SU-DHL-6 (cell line): ENCODE results near the gene PRRC2B.

Experiments used
- H2AFZ ChIP-seq: fragments of 200-600 bp; sonication (generic); 2 replicates; pipeline ENCODE4 v1.6.1; 2014; ENCODE audit warnings: low read depth, mild to moderate bottlenecking, moderate library complexity, mixed read lengths, antibody characterized with exemption, low read length; ENCODE audit not compliant: severe bottlenecking
- H3F3A ChIP-seq: fragments of 200-600 bp; shearing (Covaris generic); 2 replicates; pipeline ENCODE4 v1.6.0; 2016; ENCODE audit warnings: antibody characterized with exemption, mild to moderate bottlenecking; ENCODE audit not compliant: insufficient read depth
- H3K27ac ChIP-seq: fragments of 200-600 bp; sonication (generic); 2 replicates; pipeline ENCODE4 v1.5.1; 2016; ENCODE audit warnings: low read depth, mild to moderate bottlenecking, low read length, moderate library complexity, mixed read lengths
- H3K27me3 ChIP-seq: fragments of 200-600 bp; sonication (generic), shearing (Covaris generic); 2 replicates; pipeline ENCODE4 v1.6.0; 2014; ENCODE audit warnings: mild to moderate bottlenecking, low read length
- H3K36me3 ChIP-seq: fragments of 200-600 bp; sonication (generic); 2 replicates; pipeline ENCODE4 v1.6.1; 2014; ENCODE audit warnings: mild to moderate bottlenecking, low read length, mixed read lengths
- H3K4me2 ChIP-seq: fragments of 300-600, 200-600 bp; shearing (Covaris generic), sonication (generic); 2 replicates; pipeline ENCODE4 v1.6.0; 2014; ENCODE audit warnings: low read length, low read depth, mild to moderate bottlenecking; ENCODE audit not compliant: poor library complexity, severe bottlenecking
- H3K4me3 ChIP-seq: fragments of 200-600 bp; sonication (generic); 2 replicates; pipeline ENCODE4 v1.5.1; 2014; ENCODE audit warnings: antibody characterized with exemption, low read length, mild to moderate bottlenecking, mixed read lengths; ENCODE audit not compliant: insufficient read depth, poor library complexity, severe bottlenecking
- H3K79me2 ChIP-seq: fragments of 200-600 bp; sonication (generic); 2 replicates; pipeline ENCODE4 v1.6.1; 2014; ENCODE audit warnings: mild to moderate bottlenecking, low read length, moderate library complexity; ENCODE audit not compliant: insufficient read depth
- H3K9ac ChIP-seq: fragments of 200-600 bp; sonication (generic); 2 replicates; pipeline ENCODE4 v1.7.0; 2014; ENCODE audit warnings: mild to moderate bottlenecking, low read length
- H3K9me2 ChIP-seq: fragments of 200-600 bp; sonication (generic); replicated peaks from 2 replicates; pipeline ENCODE4 v1.6.1; 2014; ENCODE audit warnings: low read length; ENCODE audit not compliant: insufficient read depth
- H3K9me3 ChIP-seq: fragments of 200-600 bp; sonication (generic); 2 replicates; pipeline ENCODE4 v1.6.1; 2014; ENCODE audit warnings: low read length, mixed read lengths; ENCODE audit not compliant: insufficient read depth
- H4K20me1 ChIP-seq: fragments of 200-600 bp; sonication (generic); 2 replicates; pipeline ENCODE4 v1.6.1; 2014; ENCODE audit warnings: low read depth, mild to moderate bottlenecking, antibody characterized with exemption, low read length, moderate library complexity, mixed read lengths
- EZH2phosphoT487 ChIP-seq: fragments of 200-600 bp; sonication (generic), shearing (Covaris generic); conservative IDR thresholded peaks from 2 replicates; pipeline ENCODE4 v1.6.1; 2018; ENCODE audit warnings: mild to moderate bottlenecking, antibody characterized with exemption, low read length, moderate library complexity, mixed read lengths
- TF ChIP-seq, protein P1 (sequence below): fragments of 200-600 bp; sonication (generic); IDR thresholded peaks from one replicate; pipeline ENCODE4 v1.5.1; 2017; ENCODE audit warnings: antibody characterized with exemption, mild to moderate bottlenecking, low read length, moderate library complexity; ENCODE audit not compliant: insufficient read depth, poor library complexity, severe bottlenecking

Gene PRRC2B

DNA sequence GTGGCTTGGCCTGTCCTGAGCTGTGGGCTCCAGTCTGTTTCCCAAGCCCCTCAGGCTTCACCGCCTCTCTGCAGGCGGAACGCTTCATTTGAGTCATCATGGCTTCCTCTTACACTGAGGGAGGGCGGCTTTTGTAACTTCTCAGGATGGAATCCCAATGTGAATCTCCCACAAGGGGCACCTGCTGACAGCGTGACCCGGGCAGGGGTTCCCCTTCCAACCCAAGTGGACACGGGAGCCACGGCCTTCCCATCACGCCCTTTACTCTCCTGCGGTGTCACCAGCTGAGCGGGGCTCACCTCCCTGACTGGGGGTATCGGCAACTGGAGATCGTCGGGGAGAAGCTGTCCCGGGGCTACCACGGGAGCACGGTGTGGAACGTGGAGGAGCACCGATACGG, 124.7 kb downstream of the PRRC2B start:
- Histone ChIP-seq H3K9me3 (no peaks in the 10 kb centered on the region), H3K4me3 (no peak overlapping the region), H4K20me1 (no peaks in the 10 kb centered on the region), H3K36me3 (peaks cover 6% of the 10 kb centered on the region), H3K9ac (no peak overlapping the region), H3K9me2 (no peaks in the 10 kb centered on the region), H3K4me2 (no peak overlapping the region), H3K79me2 (no peaks in the 10 kb centered on the region), H3K27me3 (no peaks in the 10 kb centered on the region), H3K27ac (no peak overlapping the region), H2AFZ (no peak overlapping the region), H3F3A (0 out of 2 replicates have a peak, but pooled peaks cover 6% of the 10 kb centered on the region)
- TF ChIP-seq, protein P1, sequence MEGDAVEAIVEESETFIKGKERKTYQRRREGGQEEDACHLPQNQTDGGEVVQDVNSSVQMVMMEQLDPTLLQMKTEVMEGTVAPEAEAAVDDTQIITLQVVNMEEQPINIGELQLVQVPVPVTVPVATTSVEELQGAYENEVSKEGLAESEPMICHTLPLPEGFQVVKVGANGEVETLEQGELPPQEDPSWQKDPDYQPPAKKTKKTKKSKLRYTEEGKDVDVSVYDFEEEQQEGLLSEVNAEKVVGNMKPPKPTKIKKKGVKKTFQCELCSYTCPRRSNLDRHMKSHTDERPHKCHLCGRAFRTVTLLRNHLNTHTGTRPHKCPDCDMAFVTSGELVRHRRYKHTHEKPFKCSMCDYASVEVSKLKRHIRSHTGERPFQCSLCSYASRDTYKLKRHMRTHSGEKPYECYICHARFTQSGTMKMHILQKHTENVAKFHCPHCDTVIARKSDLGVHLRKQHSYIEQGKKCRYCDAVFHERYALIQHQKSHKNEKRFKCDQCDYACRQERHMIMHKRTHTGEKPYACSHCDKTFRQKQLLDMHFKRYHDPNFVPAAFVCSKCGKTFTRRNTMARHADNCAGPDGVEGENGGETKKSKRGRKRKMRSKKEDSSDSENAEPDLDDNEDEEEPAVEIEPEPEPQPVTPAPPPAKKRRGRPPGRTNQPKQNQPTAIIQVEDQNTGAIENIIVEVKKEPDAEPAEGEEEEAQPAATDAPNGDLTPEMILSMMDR: no peak
- TF ChIP-seq EZH2phosphoT487: no peak

DNA sequence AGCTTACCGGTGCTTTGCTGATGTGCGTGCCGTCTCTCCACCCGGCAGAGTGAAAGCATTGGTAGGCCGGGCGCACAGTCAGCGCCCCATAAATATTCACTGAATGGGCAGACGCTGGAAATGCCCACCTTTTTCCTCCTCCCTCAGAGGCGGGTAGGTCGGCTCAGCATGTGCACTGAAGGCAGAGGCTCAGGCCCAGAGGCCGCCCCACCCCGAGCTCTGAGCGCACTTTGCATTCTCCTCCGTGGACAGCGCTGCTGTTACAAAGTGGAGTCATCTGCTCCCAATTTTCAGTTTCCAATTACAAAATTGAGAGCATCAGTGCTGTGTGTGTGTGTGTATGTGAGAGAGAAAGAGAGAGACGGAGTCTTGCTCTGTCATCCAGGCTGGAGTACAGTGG, 126.6 kb downstream of the PRRC2B start:
- Histone ChIP-seq H3K9ac (no peak overlapping the region), H3K9me3 (no peaks in the 10 kb centered on the region)

DNA sequence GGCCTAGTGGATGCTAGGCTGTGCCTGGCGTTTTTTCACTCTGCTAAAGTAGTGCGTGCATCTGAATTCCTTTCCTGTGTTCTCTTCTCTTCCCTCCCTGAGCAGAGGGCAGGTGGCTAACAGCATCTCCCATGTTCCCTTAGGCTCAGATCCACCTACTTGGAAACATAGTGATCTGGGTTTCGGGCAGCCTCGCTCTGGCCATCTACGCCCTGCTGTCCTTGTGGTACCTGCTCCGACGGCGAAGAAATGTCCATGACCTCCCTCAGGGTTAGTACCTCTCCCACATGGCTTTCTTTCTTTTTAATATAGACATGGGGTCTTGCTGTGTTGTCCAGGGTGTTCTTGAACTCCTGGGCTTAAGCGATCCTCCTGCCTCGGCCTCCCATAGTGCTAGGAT, 127.3 kb downstream of the PRRC2B start:
- Histone ChIP-seq H3K79me2 (no peaks in the 10 kb centered on the region), H3F3A (0 out of 2 replicates have a peak, but pooled peaks cover 4% of the 10 kb centered on the region), H3K27me3 (no peaks in the 10 kb centered on the region), H3K9me3 (no peaks in the 10 kb centered on the region), H3K27ac (no peak overlapping the region), H2AFZ (no peak overlapping the region), H3K4me2 (no peak overlapping the region), H3K36me3 (no peaks in the 10 kb centered on the region), H3K9ac (no peak overlapping the region), H3K9me2 (no peaks in the 10 kb centered on the region), H4K20me1 (no peaks in the 10 kb centered on the region), H3K4me3 (no peak overlapping the region)
- TF ChIP-seq EZH2phosphoT487: no peak

More for the DNA sequence above, 126.6 kb downstream of the PRRC2B start:
- no peaks in the 10 kb centered on the region for H3K79me2 ChIP-seq
- no peaks in the 10 kb centered on the region for H3K9me2 ChIP-seq
- H3K4me3 ChIP-seq: no peak overlapping the region
- H2AFZ ChIP-seq: no peak overlapping the region
- no peak overlapping the region for H3K4me2 ChIP-seq
- H3K27me3 ChIP-seq: no peaks in the 10 kb centered on the region
- 0 out of 2 replicates have a peak, but pooled peaks cover 5% of the 10 kb centered on the region for H3F3A ChIP-seq
- peaks cover 1% of the 10 kb centered on the region; the same call in 1 of the 2 replicates for H3K36me3 ChIP-seq
- TF ChIP-seq EZH2phosphoT487: no peak
- TF ChIP-seq, protein P1: no peak
- no peaks in the 10 kb centered on the region for H4K20me1 ChIP-seq
- no peak overlapping the region for H3K27ac ChIP-seq

DNA sequence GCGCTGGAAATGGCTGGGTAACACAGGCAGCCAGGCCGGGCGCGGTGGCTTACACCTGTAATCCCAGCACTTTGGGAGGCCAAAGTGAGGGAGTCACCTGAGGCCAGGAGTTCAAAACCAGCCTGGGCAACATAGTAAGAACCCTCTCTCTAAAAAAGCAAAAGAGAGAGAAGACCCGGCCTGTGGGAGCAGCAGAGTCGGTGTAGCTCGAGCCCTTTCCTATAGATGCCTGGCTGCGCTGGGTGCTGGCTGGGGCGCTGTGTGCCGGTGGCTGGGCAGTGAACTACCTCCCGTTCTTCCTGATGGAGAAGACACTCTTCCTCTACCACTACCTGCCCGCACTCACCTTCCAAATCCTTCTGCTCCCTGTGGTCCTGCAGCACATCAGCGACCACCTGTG, 127.9 kb downstream of the PRRC2B start:
- TF ChIP-seq, protein P1: no peak
- no peak for TF ChIP-seq EZH2phosphoT487
- no peak overlapping the region for H3K9ac ChIP-seq
- H3K27ac ChIP-seq: no peak overlapping the region
- H4K20me1 ChIP-seq: no peaks in the 10 kb centered on the region
- H3F3A ChIP-seq: 0 out of 2 replicates have a peak, but pooled peaks cover 2% of the 10 kb centered on the region
- H3K9me2 ChIP-seq: no peaks in the 10 kb centered on the region
- H3K4me3 ChIP-seq: no peak overlapping the region
- H3K79me2 ChIP-seq: no peaks in the 10 kb centered on the region
- no peak overlapping the region for H3K4me2 ChIP-seq
- no peaks in the 10 kb centered on the region for H3K9me3 ChIP-seq
- H3K36me3 ChIP-seq: no peaks in the 10 kb centered on the region
- no peak overlapping the region for H2AFZ ChIP-seq
- H3K27me3 ChIP-seq: no peaks in the 10 kb centered on the region
